Measurements from ENCODE around the gene NRDC.
"Not testable (repeated sequence)": the region's sequence is repeated elsewhere in the genome, so short reads cannot be mapped to it uniquely, and the experiment has no call there.

NRDC gene

GRCh38 chr1:51850420-51851223 lies 27.9 kb downstream of the NRDC start:
- no peak for DNase-seq (ENCODE audit: low read depth in 1 of 2, low spot score in 1 of 2)

GRCh38 chr1:51847294-51847920 lies 31.1 kb downstream of the NRDC start:
- DNase-seq (ENCODE audit: low read depth in 1 of 2, low spot score in 1 of 2) = no peak

- no peak for DNase-seq (ENCODE audit: low read depth in 1 of 2, low spot score in 1 of 2)
These were observed 34.6 kb downstream of the NRDC start for GRCh38 chr1:51843948-51844347.

GRCh38 chr1:51842261-51842660 lies 36.3 kb downstream of the NRDC start:
- DNase-seq (ENCODE audit: low read depth in 1 of 2, low spot score in 1 of 2) = no peak

GRCh38 chr1:51840743-51841461 lies 37.6 kb downstream of the NRDC start:
- DNase-seq (ENCODE audit: low read depth in 1 of 2, low spot score in 1 of 2) = no peak

GRCh38 chr1:51840182-51840581 lies 38.3 kb downstream of the NRDC start:
- DNase-seq (ENCODE audit: low read depth in 1 of 2, low spot score in 1 of 2) = no peak

GRCh38 chr1:51839094-51839493 lies 39.4 kb downstream of the NRDC start:
- no peak for DNase-seq (ENCODE audit: low read depth in 1 of 2, low spot score in 1 of 2)

GRCh38 chr1:51837243-51837642 lies 41.3 kb downstream of the NRDC start:
- no peak for DNase-seq (ENCODE audit: low read depth in 1 of 2, low spot score in 1 of 2)

- DNase-seq (ENCODE audit: low read depth in 1 of 2, low spot score in 1 of 2) = no peak
These were observed 44.8 kb downstream of the NRDC start for GRCh38 chr1:51833700-51834099.

GRCh38 chr1:51829058-51829457 lies 49.5 kb downstream of the NRDC start:
- no peak for DNase-seq (ENCODE audit: low read depth in 1 of 2, low spot score in 1 of 2)

GRCh38 chr1:51819810-51820209 lies 58.7 kb downstream of the NRDC start:
- DNase-seq (ENCODE audit: low read depth in 1 of 2, low spot score in 1 of 2) = no peak

- not testable (repeated sequence) for DNase-seq (ENCODE audit: low read depth in 1 of 2, low spot score in 1 of 2)
These were observed 59.5 kb downstream of the NRDC start for GRCh38 chr1:51819021-51819420.

- DNase-seq (ENCODE audit: low read depth in 1 of 2, low spot score in 1 of 2) = no peak
These were observed 60.0 kb downstream of the NRDC start for GRCh38 chr1:51818487-51818886.

GRCh38 chr1:51814513-51814912 lies 64.0 kb downstream of the NRDC start:
- no peak for DNase-seq (ENCODE audit: low read depth in 1 of 2, low spot score in 1 of 2)

- no peak for DNase-seq (ENCODE audit: low read depth in 1 of 2, low spot score in 1 of 2)
These were observed 79.2 kb downstream of the NRDC start for GRCh38 chr1:51799372-51799771.

GRCh38 chr1:51794868-51795267 lies 83.7 kb downstream of the NRDC start:
- no peak for DNase-seq (ENCODE audit: low read depth in 1 of 2, low spot score in 1 of 2)

GRCh38 chr1:51794260-51794659 lies 84.3 kb downstream of the NRDC start:
- DNase-seq (ENCODE audit: low read depth in 1 of 2, low spot score in 1 of 2) = no peak

GRCh38 chr1:51792864-51793263 lies 85.7 kb downstream of the NRDC start:
- no peak for DNase-seq (ENCODE audit: low read depth in 1 of 2, low spot score in 1 of 2)

- no peak for DNase-seq (ENCODE audit: low read depth in 1 of 2, low spot score in 1 of 2)
These were observed 86.6 kb downstream of the NRDC start for GRCh38 chr1:51791888-51792287.

GRCh38 chr1:51790385-51790784 lies 88.1 kb downstream of the NRDC start:
- no peak for DNase-seq (ENCODE audit: low read depth in 1 of 2, low spot score in 1 of 2)

GRCh38 chr1:51789342-51789741 lies 89.2 kb downstream of the NRDC start:
- no peak for DNase-seq (ENCODE audit: low read depth in 1 of 2, low spot score in 1 of 2)

GRCh38 chr1:51788938-51789337 lies 89.6 kb downstream of the NRDC start:
- no peak for DNase-seq (ENCODE audit: low read depth in 1 of 2, low spot score in 1 of 2)

All from activated CD4-positive, alpha-beta T cell treated with anti-CD3 and anti-CD28 coated beads, Interleukin-2, amount 50 U/mL, for 24 hours (primary cell).